H1 (cell line): ENCODE data around the gene ERICH3. TPM values are rescaled to one million over a fixed set of nuclear protein-coding genes. Genes with fewer than 3 reads are reported as not detected.

Experiments
- CTCF ChIA-PET: fragments of 300-600 bp; sonication (Branson Sonifier 250); formaldehyde crosslinking; loops from one replicate; lab custom pipeline; 2021; ENCODE audit not compliant: partially characterized antibody; lab: Charles Lee
- POLR2A ChIA-PET: fragments of 300-600 bp; sonication (Branson Sonifier 250); formaldehyde crosslinking; loops from one replicate; lab custom pipeline; 2021; ENCODE audit warnings: inconsistent platforms; ENCODE audit not compliant: partially characterized antibody; lab: Charles Lee
- DNase-seq, 2 experiments: peaks; one replicate each; pipeline versions ENCODE4 v3.0.0 to v3.0.0-alpha.2; 2010 to 2022; ENCODE audit warnings: low spot score in 2 of 2, low read depth in 1 of 2, mixed read lengths in 1 of 2
- FAIRE-seq: peaks from 2 replicates; lab custom pipeline; 2011; peaks lifted over from hg19 to GRCh38; lab: Jason Lieb, UNC
- H2AFZ ChIP-seq: 2 replicates; pipeline ENCODE4 v1.8.1; 2012; ENCODE audit warnings: low read length, inconsistent platforms
- H2AK5ac ChIP-seq: 2 replicates; pipeline ENCODE4 v1.6.1; 2013; ENCODE audit warnings: low read depth, low read length
- H2BK120ac ChIP-seq: replicated peaks from 2 replicates; pipeline ENCODE3; 2013; ENCODE audit warnings: low read depth, low read length, inconsistent platforms
- H2BK12ac ChIP-seq: 2 replicates; pipeline ENCODE4 v1.6.1; 2013; ENCODE audit warnings: low read depth, low read length
- H2BK15ac ChIP-seq: 2 replicates; pipeline ENCODE4 v1.6.1; 2013; ENCODE audit warnings: low read length
- H2BK20ac ChIP-seq: 2 replicates; pipeline ENCODE4 v1.6.1; 2013; ENCODE audit warnings: low read length
- H2BK5ac ChIP-seq: 2 replicates; pipeline ENCODE4 v1.6.1; 2013; ENCODE audit warnings: low read depth, low read length
- H3K14ac ChIP-seq: 2 replicates; pipeline ENCODE4 v1.6.1; 2013; ENCODE audit warnings: inconsistent platforms; ENCODE audit not compliant: insufficient read length
- H3K18ac ChIP-seq: 2 replicates; pipeline ENCODE4 v1.6.1; 2013; ENCODE audit warnings: low read length; ENCODE audit errors: extremely low read depth
- H3K23ac ChIP-seq: 2 replicates; pipeline ENCODE4 v1.6.1; 2013; ENCODE audit warnings: inconsistent platforms; ENCODE audit not compliant: insufficient read length
- H3K23me2 ChIP-seq: 2 replicates; pipeline ENCODE4 v1.6.1; 2013; ENCODE audit warnings: low read depth, low read length
- H3K27ac ChIP-seq: 2 replicates; pipeline ENCODE4 v1.6.1; 2011; ENCODE audit warnings: low read depth, low read length, inconsistent platforms
- H3K27me3 ChIP-seq, 4 experiments: replicated peaks in 1 of 4; 1 replicate in 1 of 4; 2 replicates in 3 of 4; pipeline versions ENCODE4 v1.6.1 to v1.8.1; 2011 to 2013; ENCODE audit warnings: low read length in 3 of 4, mild to moderate bottlenecking in 3 of 4, inconsistent platforms in 2 of 4, mixed read lengths in 2 of 4, moderate library complexity in 1 of 4; ENCODE audit not compliant: control insufficient read depth in 3 of 4, insufficient read depth in 3 of 4; ENCODE audit errors: extremely low read depth in 1 of 4
- H3K36me3 ChIP-seq, 4 experiments: 2 replicates each; pipeline versions ENCODE4 v1.6.1 to v1.8.1; 2011 to 2013; ENCODE audit warnings: mild to moderate bottlenecking in 4 of 4, low read length in 3 of 4, moderate library complexity in 2 of 4, control low read depth in 1 of 4, inconsistent platforms in 1 of 4; ENCODE audit not compliant: insufficient read depth in 4 of 4, control insufficient read depth in 2 of 4
- H3K4ac ChIP-seq: replicated peaks from 2 replicates; pipeline ENCODE3; 2013; ENCODE audit warnings: low read length, low read depth, mixed read lengths, inconsistent platforms; ENCODE audit not compliant: insufficient read length
- H3K4me1 ChIP-seq, 4 experiments: replicated peaks in 1 of 4; 1 replicate in 1 of 4; 2 replicates in 3 of 4; pipeline versions ENCODE4 v1.6.1 to v1.8.1; 2011 to 2013; ENCODE audit warnings: low read length in 3 of 4, inconsistent platforms in 2 of 4, mixed read lengths in 1 of 4; ENCODE audit not compliant: insufficient read depth in 4 of 4, control insufficient read depth in 3 of 4
- H3K4me2 ChIP-seq, 2 experiments: 2 replicates each; pipeline versions ENCODE4 v1.6.1 to v1.8.1; 2011 to 2013; ENCODE audit warnings: low read depth in 2 of 2, low read length in 2 of 2, control low read depth in 1 of 2, inconsistent platforms in 1 of 2, mild to moderate bottlenecking in 1 of 2; ENCODE audit not compliant: insufficient read depth in 1 of 2
- H3K4me3 ChIP-seq, 4 experiments: fragments of 200-600, 300-600 bp in 1 of 4; sonication (generic), shearing (Covaris generic), sonication (Bioruptor Twin) in 1 of 4; 2 replicates each; pipeline versions ENCODE4 v1.5.1 to v1.8.1; 2011 to 2016; ENCODE audit warnings: low read length in 4 of 4, low read depth in 3 of 4, control low read depth in 2 of 4, inconsistent platforms in 2 of 4, mild to moderate bottlenecking in 2 of 4, mixed read lengths in 1 of 4, moderate library complexity in 1 of 4; ENCODE audit not compliant: insufficient read depth in 2 of 4; ENCODE audit errors: extremely low read depth in 1 of 4
- H3K56ac ChIP-seq: replicated peaks from 2 replicates; pipeline ENCODE3; 2013; ENCODE audit warnings: low read depth, mild to moderate bottlenecking, mixed read lengths, low read length, inconsistent platforms; ENCODE audit not compliant: insufficient read length
- H3K79me1 ChIP-seq: 2 replicates; pipeline ENCODE4 v1.6.1; 2013; ENCODE audit warnings: low read depth, low read length, control low read depth
- H3K79me2 ChIP-seq, 2 experiments: 2 replicates each; pipeline versions ENCODE4 v1.6.1 to v1.8.1; 2012 to 2013; ENCODE audit warnings: low read length in 2 of 2, mild to moderate bottlenecking in 2 of 2, inconsistent platforms in 1 of 2; ENCODE audit not compliant: insufficient read depth in 2 of 2, control insufficient read depth in 1 of 2
- H3K9ac ChIP-seq, 4 experiments: replicated peaks in 1 of 4; 1 replicate in 1 of 4; 2 replicates in 3 of 4; pipeline versions ENCODE4 v1.6.1 to v1.8.1; 2011 to 2013; ENCODE audit warnings: low read depth in 3 of 4, low read length in 3 of 4, control low read depth in 2 of 4, mild to moderate bottlenecking in 2 of 4, moderate library complexity in 2 of 4, inconsistent platforms in 1 of 4; ENCODE audit errors: extremely low read depth in 1 of 4
- H3K9me3 ChIP-seq, 2 experiments: 2 replicates each; pipeline versions ENCODE4 v1.6.1 to v1.8.1; 2012 to 2013; ENCODE audit warnings: mild to moderate bottlenecking in 2 of 2, moderate library complexity in 2 of 2, control low read depth in 1 of 2, inconsistent platforms in 1 of 2, low read depth in 1 of 2, low read length in 1 of 2, mixed read lengths in 1 of 2; ENCODE audit not compliant: insufficient read depth in 2 of 2
- H4K20me1 ChIP-seq, 2 experiments: replicated peaks in 1 of 2; 2 replicates each; pipeline versions ENCODE3 to v1.8.1; 2011 to 2013; ENCODE audit warnings: inconsistent platforms in 2 of 2, low read length in 2 of 2, mild to moderate bottlenecking in 1 of 2; ENCODE audit not compliant: insufficient read depth in 2 of 2, control insufficient read depth in 1 of 2
- H4K5ac ChIP-seq: 2 replicates; pipeline ENCODE4 v1.6.1; 2013; ENCODE audit warnings: low read length, low read depth, mixed read lengths, inconsistent platforms; ENCODE audit not compliant: insufficient read length
- H4K8ac ChIP-seq: 2 replicates; pipeline ENCODE4 v1.8.0; 2013; ENCODE audit warnings: mild to moderate bottlenecking, moderate library complexity, low read length, inconsistent platforms; ENCODE audit not compliant: insufficient read depth; ENCODE audit errors: extremely low read depth
- H4K91ac ChIP-seq: replicated peaks from 2 replicates; pipeline ENCODE3; 2013; ENCODE audit warnings: low read length, mixed read lengths, inconsistent platforms; ENCODE audit not compliant: insufficient read length
- ASH2L ChIP-seq: fragments of 200-600, 300-600 bp; sonication (generic); IDR thresholded peaks from one replicate; pipeline ENCODE4 v1.7.1; 2017; ENCODE audit warnings: low read length
- CBX5 ChIP-seq: fragments of 300-800, 300-1000 bp; sonication (generic); IDR thresholded peaks from 2 replicates; pipeline ENCODE4 v1.7.1; 2016; ENCODE audit warnings: antibody characterized with exemption, low read length, low read depth
- KDM4A ChIP-seq: IDR thresholded peaks from one replicate; pipeline ENCODE4 v1.7.1; 2012; ENCODE audit warnings: low read depth, mild to moderate bottlenecking, moderate library complexity, low read length, inconsistent platforms; ENCODE audit not compliant: severe bottlenecking
- SRF ChIP-seq: IDR thresholded peaks from 2 replicates; pipeline ENCODE4 v1.6.1; 2011; ENCODE audit warnings: mild to moderate bottlenecking, low read depth, low read length, moderate library complexity
- polyA plus RNA-seq, 7 experiments: library from polyadenylated mRNA; depleted of rRNA in 3 of 7; stranded (reverse) in 5 of 7; unstranded in 2 of 7; fragments of >200 nt in 5 of 7; fragments of 200-250 nt in 2 of 7; gene quantifications; 1 replicate in 5 of 7; 2 replicates in 1 of 7; 4 replicates in 1 of 7; pipeline versions ENCODE4 v1.2.1 to v1.2.3, GENCODE V29; 2011 to 2013; ENCODE audit warnings: missing spikeins in 2 of 7, mixed read lengths in 2 of 7
- total RNA-seq: library from RNA; stranded (reverse); fragmentation: NEBNext Ultra II Directional; extraction: Animal tissue kit (Norgen Biotek cat#: 25700); gene quantifications from 2 replicates; pipeline ENCODE4 v1.2.1, GENCODE V29; 2021

Gene ERICH3
- total and polyA plus RNA-seq, 2 of the 8 experiments (the other 6 are each of a cell fraction or from before 2014, with no cell fraction given) = 0.02 TPM; not detected in 1

GRCh38 chr1:74683656-74684055 is 10.1 kb upstream of the ERICH3 start:
- H4K5ac ChIP-seq = no peak overlapping the region
- ChIA-PET CTCF (interaction anchor here (0.8 to 1.1 kb wide), 2 partner anchors 8 to 27 kb away, joined by 3 read pairs; no protein-coding TSS in a partner anchor), POLR2A (no interaction called here)
- no peak overlapping the region for H2BK5ac ChIP-seq
- H2BK15ac ChIP-seq = no peak overlapping the region
- no peak overlapping the region for H3K56ac ChIP-seq
- H2BK120ac ChIP-seq = no peak overlapping the region
- no peak overlapping the region for H3K9ac ChIP-seq
- H3K27me3 ChIP-seq = no peaks in the 10 kb centered on the region
- no peak overlapping the region for H3K4ac ChIP-seq
- no peaks in the 10 kb centered on the region for H3K9me3 ChIP-seq
- H2AFZ ChIP-seq = no peak overlapping the region; the same call in 1 of the 2 replicates
- H3K23me2 ChIP-seq = no peaks in the 10 kb centered on the region
- no peaks in the 10 kb centered on the region for H3K36me3 ChIP-seq
- H3K4me3 ChIP-seq = no peak overlapping the region
- no peak overlapping the region for H3K23ac ChIP-seq
- no peaks in the 10 kb centered on the region for H3K79me2 ChIP-seq
- no peak overlapping the region for H3K4me2 ChIP-seq
- H3K18ac ChIP-seq = no peak overlapping the region
- no peak overlapping the region for H2BK20ac ChIP-seq
- H3K14ac ChIP-seq = no peak overlapping the region
- no peak overlapping the region for H2AK5ac ChIP-seq
- H4K8ac ChIP-seq = no peak overlapping the region
- H4K91ac ChIP-seq = no peak overlapping the region
- no peaks in the 10 kb centered on the region for H3K4me1 ChIP-seq
- no peaks in the 10 kb centered on the region for H3K79me1 ChIP-seq
- DNase-seq (no peak), FAIRE-seq (no peak)
- H3K27ac ChIP-seq = no peak overlapping the region
- no peak overlapping the region for H2BK12ac ChIP-seq
- no peaks in the 10 kb centered on the region for H4K20me1 ChIP-seq
- TF ChIP-seq ASH2L (no peak), KDM4A (no peak), SRF (no peak), CBX5 (no peak)
